ENCODE measurements around the gene KLHDC8A. TPM values are rescaled to one million over a fixed set of nuclear protein-coding genes. Genes with fewer than 3 reads are reported as not detected.
"Not testable (repeated sequence)": the region's sequence is repeated elsewhere in the genome, so short reads cannot be mapped to it uniquely, and the experiment has no call there.

The KLHDC8A gene, protein sequence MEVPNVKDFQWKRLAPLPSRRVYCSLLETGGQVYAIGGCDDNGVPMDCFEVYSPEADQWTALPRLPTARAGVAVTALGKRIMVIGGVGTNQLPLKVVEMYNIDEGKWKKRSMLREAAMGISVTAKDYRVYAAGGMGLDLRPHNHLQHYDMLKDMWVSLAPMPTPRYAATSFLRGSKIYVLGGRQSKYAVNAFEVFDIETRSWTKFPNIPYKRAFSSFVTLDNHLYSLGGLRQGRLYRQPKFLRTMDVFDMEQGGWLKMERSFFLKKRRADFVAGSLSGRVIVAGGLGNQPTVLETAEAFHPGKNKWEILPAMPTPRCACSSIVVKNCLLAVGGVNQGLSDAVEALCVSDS
- 10 to 100 TPM in 1 of 4 donors, 1 to 10 TPM in 1, under 1 TPM in 1, not detected in 1; 0.88 to 14.1 (median 7.5) TPM for total RNA-seq

DNA sequence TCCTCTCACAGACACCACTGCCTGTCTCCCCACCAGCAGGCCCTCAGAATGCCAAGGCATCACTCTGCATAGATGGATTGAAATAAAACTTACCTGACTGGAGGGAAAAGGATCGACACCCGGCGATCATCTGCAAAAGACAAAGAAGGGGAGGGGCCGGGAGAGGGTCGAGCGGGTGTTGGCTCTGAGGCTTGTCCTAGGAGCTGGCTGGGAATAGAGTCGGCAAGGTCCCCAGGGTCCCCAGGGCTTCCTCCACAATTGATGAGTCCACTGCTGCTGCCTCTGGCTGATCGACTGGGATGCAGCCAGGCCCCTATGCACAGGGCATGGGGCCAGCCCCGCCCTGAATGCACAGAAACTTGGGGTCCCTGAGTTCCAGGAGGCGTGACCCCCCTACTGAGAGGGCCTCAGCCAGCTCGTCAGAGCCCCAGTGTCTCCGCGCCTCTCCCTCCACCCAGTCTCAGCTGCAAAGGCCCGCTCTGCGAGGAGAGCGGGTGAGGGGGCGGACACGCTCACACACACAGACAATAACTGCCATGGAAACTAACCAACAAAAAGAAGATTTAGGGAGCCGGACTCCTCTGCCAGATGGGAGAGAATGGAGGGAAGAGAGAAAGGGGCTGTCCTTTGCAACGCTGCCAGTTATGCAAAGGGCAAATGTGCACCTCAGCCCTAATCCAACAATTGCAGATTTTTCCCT lies at the start of gene KLHDC8A:
Gene KLHDC8A, minus strand, starts transcription at position 483 of the 700 bp plus-strand sequence. CDS start 13,318 bp downstream, outside the sequence.
- Histone ChIP-seq H3K9me3 (no peaks in the 10 kb centered on the region), H3K27me3 (no peaks in the 10 kb centered on the region), H3K27ac (peak within 1 kb of the TSS; percentile 40 to 67), H3K4me3 (peak within 1 kb of the TSS; percentile 17 to 41), H3K36me3 (no peaks in the 10 kb centered on the region), H3K4me1 (no peaks in the 10 kb centered on the region)
- no peak for TF ChIP-seq POLR2A (IDR thresholded peaks at IDR 0.05)
- TF ChIP-seq, protein P1, sequence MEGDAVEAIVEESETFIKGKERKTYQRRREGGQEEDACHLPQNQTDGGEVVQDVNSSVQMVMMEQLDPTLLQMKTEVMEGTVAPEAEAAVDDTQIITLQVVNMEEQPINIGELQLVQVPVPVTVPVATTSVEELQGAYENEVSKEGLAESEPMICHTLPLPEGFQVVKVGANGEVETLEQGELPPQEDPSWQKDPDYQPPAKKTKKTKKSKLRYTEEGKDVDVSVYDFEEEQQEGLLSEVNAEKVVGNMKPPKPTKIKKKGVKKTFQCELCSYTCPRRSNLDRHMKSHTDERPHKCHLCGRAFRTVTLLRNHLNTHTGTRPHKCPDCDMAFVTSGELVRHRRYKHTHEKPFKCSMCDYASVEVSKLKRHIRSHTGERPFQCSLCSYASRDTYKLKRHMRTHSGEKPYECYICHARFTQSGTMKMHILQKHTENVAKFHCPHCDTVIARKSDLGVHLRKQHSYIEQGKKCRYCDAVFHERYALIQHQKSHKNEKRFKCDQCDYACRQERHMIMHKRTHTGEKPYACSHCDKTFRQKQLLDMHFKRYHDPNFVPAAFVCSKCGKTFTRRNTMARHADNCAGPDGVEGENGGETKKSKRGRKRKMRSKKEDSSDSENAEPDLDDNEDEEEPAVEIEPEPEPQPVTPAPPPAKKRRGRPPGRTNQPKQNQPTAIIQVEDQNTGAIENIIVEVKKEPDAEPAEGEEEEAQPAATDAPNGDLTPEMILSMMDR (IDR thresholded peaks at IDR 0.05): no peak
- intact Hi-C loops (cut with DNase I; ENCODE audit: low total_unique reads): no loop called here
- peak; percentile 35 to 69 for DNase-seq

DNA sequence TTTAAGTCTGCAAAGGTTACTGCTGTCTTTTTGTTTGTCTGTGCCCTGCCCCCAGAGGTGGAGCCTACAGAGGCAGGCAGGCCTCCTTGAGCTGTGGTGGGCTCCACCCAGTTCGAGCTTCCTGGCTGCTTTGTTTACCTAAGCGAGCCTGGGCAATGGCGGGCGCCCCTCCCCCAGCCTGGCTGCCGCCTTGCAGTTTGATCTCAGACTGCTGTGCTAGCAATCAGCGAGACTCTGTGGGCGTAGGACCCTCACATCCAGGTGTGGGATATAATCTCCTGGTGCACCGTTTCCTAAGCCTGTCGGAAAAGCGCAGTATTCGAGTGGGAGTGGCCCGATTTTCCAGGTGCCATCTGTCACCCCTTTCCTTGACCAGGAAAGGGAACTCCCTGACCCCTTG lies 49.5 kb upstream of the KLHDC8A start:
- intact Hi-C loops (cut with DNase I; ENCODE audit: low total_unique reads); H3K4me3 ChIP-seq; H3K9me3 ChIP-seq; DNase-seq; H3K27me3 ChIP-seq; H3K36me3 ChIP-seq; H3K4me1 ChIP-seq; H3K27ac ChIP-seq: not testable (repeated sequence)

DNA sequence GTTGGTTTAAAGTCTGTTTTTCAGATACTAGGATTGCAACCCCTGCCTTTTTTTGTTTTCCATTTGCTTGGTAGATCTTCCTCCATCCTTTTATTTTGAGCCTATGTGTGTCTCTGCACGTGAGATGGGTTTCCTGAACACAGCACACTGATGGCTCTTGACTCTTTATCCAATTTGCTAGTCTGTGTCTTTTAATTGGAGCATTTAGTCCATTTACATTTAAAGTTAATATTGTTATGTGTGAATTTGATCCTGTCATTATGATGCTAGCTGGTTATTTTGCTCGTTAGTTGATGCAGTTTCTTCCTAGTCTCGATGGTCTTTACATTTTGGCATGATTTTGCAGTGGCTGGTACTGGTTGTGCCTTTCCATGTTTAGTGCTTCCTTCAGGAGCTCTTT lies 47.8 kb upstream of the KLHDC8A start:
- intact Hi-C loops (cut with DNase I; ENCODE audit: low total_unique reads): not testable (repeated sequence)

DNA sequence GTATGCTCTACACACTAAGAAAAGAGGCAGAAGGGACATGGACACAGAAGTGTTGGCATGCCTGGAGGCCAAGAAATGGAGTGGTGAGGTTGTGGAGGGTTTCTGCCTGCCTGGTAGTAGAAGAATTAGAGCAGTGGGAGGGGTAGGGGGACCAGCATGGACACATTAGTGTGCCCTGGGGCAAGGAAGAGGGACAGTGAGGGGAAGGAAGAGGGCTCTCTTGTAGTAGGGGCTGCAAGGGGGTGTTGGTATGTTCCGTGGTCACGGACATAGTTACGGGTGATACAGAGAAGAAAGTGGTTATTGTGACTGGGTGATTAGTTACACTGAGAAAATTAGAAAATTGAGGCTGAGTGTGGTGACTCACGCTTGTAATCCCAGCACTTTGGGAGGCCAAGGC lies 41.9 kb upstream of the KLHDC8A start:
- intact Hi-C loops (cut with DNase I; ENCODE audit: low total_unique reads): no loop called here
- Histone ChIP-seq H3K4me1 (no peaks in the 10 kb centered on the region), H3K4me3 (no peak overlapping the region), H3K9me3 (no peaks in the 10 kb centered on the region), H3K27me3 (no peaks in the 10 kb centered on the region), H3K27ac (no peak overlapping the region), H3K36me3 (no peaks in the 10 kb centered on the region)
- TF ChIP-seq POLR2A (IDR thresholded peaks at IDR 0.05): no peak
- TF ChIP-seq, protein P1 (IDR thresholded peaks at IDR 0.05): no peak
- no peak for DNase-seq

More for the DNA sequence above, 47.8 kb upstream of the KLHDC8A start:
- not testable (repeated sequence) for H3K27me3 ChIP-seq, H3K27ac ChIP-seq, H3K36me3 ChIP-seq, DNase-seq, H3K4me1 ChIP-seq, H3K9me3 ChIP-seq, H3K4me3 ChIP-seq

DNA sequence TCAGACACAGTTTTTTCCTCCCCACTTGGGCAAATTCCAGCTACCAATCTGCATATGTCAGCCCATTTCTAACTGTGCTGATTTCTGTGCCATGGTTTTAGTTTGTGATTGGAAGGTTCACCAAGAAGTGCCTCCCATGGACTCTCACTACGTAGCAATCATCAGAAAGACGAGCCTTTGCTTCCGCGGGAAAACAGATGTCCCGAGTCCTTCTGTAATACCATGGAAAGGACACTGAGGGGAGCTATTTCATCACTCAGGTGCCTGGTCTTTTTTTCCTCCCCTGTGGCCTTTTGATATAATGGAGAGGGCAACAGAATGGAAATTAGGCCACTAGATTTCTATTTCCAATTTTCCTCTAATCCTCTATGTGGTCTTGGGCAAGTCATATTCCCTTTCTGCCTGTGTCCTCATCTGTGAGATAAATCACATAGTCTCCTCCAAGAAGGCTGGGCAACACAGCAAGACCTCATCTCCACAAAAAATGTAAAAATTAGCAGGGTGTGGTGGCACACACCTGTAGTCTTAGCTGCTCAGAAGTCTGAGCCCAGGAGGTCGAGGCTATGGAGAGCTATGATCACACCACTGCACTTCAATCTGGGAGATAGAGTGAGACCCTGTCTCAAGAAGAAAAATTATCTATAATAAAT lies 40.4 kb upstream of the KLHDC8A start:
- TF ChIP-seq, protein P1 (IDR thresholded peaks at IDR 0.05): peak; percentile 9 to 65 (median 46)
- TF ChIP-seq POLR2A (IDR thresholded peaks at IDR 0.05): no peak
- intact Hi-C loops (cut with DNase I; ENCODE audit: low total_unique reads): no loop called here
- Histone ChIP-seq H3K27me3 (no peaks in the 10 kb centered on the region), H3K4me1 (no peaks in the 10 kb centered on the region), H3K4me3 (no peak overlapping the region), H3K9me3 (no peaks in the 10 kb centered on the region), H3K36me3 (no peaks in the 10 kb centered on the region), H3K27ac (no peak overlapping the region)
- no peak for DNase-seq

DNA sequence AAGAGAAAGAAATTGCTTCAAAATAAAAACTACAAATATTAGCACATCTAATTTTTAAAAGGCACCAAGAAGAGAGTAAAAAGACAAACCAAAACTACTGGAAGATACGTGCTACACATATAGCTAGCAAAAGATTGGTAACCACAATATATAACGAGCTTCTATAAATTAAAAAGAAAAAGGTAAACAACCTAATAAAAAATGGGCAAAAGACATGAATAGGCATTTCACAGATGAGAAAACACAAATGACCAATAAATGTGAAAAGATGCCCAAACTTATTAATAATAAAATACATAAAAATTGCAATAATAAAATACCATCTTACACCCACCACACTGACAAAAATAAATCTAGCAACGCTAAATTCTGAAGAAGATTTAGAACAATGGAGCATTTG lies 38.9 kb upstream of the KLHDC8A start:
- H3K27ac ChIP-seq: no peak overlapping the region
- intact Hi-C loops (cut with DNase I; ENCODE audit: low total_unique reads): no loop called here

More for the DNA sequence above, 38.9 kb upstream of the KLHDC8A start:
- Histone ChIP-seq H3K36me3 (no peaks in the 10 kb centered on the region), H3K9me3 (no peaks in the 10 kb centered on the region), H3K4me3 (no peak overlapping the region), H3K27me3 (no peaks in the 10 kb centered on the region), H3K4me1 (no peaks in the 10 kb centered on the region)
- TF ChIP-seq, protein P1 (IDR thresholded peaks at IDR 0.05): no peak
- TF ChIP-seq POLR2A (IDR thresholded peaks at IDR 0.05): no peak
- no peak for DNase-seq
